Upper lobe of left lung (tissue), 6 donors: ENCODE measurements around the gene GSTO2. TPM values are rescaled to one million over a fixed set of nuclear protein-coding genes. Genes with fewer than 3 reads are reported as not detected.
A peak's percentile ranks its signal among the peaks of the same experiment; 100 is the strongest.

Experiments used
- ATAC-seq, 2 donors: fragments of 200-7000 bp; cut with Tn5 transposase; one replicate each; pipeline ENCODE4 v1.9.1; 2022; ENCODE audit warnings: mild to moderate bottlenecking in 2 of 2, moderate library complexity in 2 of 2; ENCODE audit not compliant: low FRiP score in 2 of 2
- DNase-seq, 2 donors: peaks; one replicate each; pipeline ENCODE4 v3.0.0-alpha.2; 2019 to 2020
- H3K27ac ChIP-seq, 4 donors: fragments of 200-600 bp; sonication (generic); one replicate each; pipeline ENCODE4 v1.5.1; 2016 to 2019
- H3K27me3 ChIP-seq, 4 donors: fragments of 200-600 bp; sonication (generic); one replicate each; pipeline ENCODE4 v1.5.1; 2017 to 2019
- H3K36me3 ChIP-seq, 4 donors: fragments of 200-600 bp; sonication (generic); one replicate each; pipeline ENCODE4 v1.5.1; 2016 to 2019
- H3K4me1 ChIP-seq, 4 donors: fragments of 200-600 bp; sonication (generic); one replicate each; pipeline ENCODE4 v1.5.1; 2018 to 2019
- H3K4me3 ChIP-seq, 4 donors: fragments of 200-600 bp; sonication (generic); one replicate each; pipeline ENCODE4 v1.5.1; 2017 to 2019; ENCODE audit warnings: mild to moderate bottlenecking in 2 of 4, moderate library complexity in 1 of 4
- H3K9me3 ChIP-seq, 4 donors: fragments of 200-600 bp; sonication (generic); one replicate each; pipeline ENCODE4 v1.5.1; 2018 to 2019
- CTCF ChIP-seq, 6 experiments: fragments of 450-650 bp in 4 of 6; fragments of 200-600 bp in 2 of 6; sonication (generic) in 2 of 6; IDR thresholded peaks; one replicate each; pipeline ENCODE4 v1.5.1; 2016 to 2019; ENCODE audit warnings: antibody characterized with exemption in 6 of 6
- EP300 ChIP-seq, 4 donors: sonication (generic); formaldehyde crosslinking; IDR thresholded peaks; one replicate each; pipeline ENCODE4 v1.5.1; 2017; ENCODE audit warnings: antibody characterized with exemption in 4 of 4, control low read depth in 2 of 4
- POLR2A ChIP-seq, 4 donors: fragments of 450-650 bp; IDR thresholded peaks; one replicate each; pipeline ENCODE4 v1.5.1; 2016 to 2017; ENCODE audit warnings: antibody characterized with exemption in 4 of 4, mild to moderate bottlenecking in 2 of 4
- POLR2AphosphoS5 ChIP-seq, 2 donors: sonication (generic); formaldehyde crosslinking; IDR thresholded peaks; one replicate each; pipeline ENCODE4 v1.5.1; 2017; ENCODE audit warnings: antibody characterized with exemption in 2 of 2
- WGBS, 2 donors: methylation state at CpG; one replicate each; pipeline ENCODE4 v1.1.5; 2017 to 2018; 5-methylcytosine and 5-hydroxymethylcytosine counted together
- total RNA-seq, 6 donors: library from RNA; depleted of rRNA in 4 of 6; stranded (reverse); fragments of >200 nt in 4 of 6; gene quantifications; one replicate each; pipeline versions ENCODE4 v1.1.0 to v1.2.1, GENCODE V29; 2016 to 2021
- donor health status: DM: no; HTN: no; CAD: no; lungs with moderate emphysema.
- donor health status: DM: no; HTN: yes; CAD: no; lungs with severe emphysema.

The GSTO2 gene
- total RNA-seq, 6 donors from 2014 or later, result 2.8 to 11.2 (median 7.8) TPM

GRCh38 chr10:104264783-104265182 lies 4.2 kb upstream of the GSTO2 start:
- Histone ChIP-seq H3K9me3 (no peaks in the 10 kb centered on the region), H3K27me3 (no peaks in the 10 kb centered on the region), H3K36me3 (peaks cover 28 to 83% (median 60%) of the 10 kb centered on the region in 4 donors), H3K27ac (no peak overlapping the region), H3K4me1 (peaks cover 26 to 43% (median 31%) of the 10 kb centered on the region in 4 donors), H3K4me3 (no peak overlapping the region)
- TF ChIP-seq POLR2A (IDR thresholded peaks at IDR 0.05) (no peak), CTCF (IDR thresholded peaks at IDR 0.05) (no peak), EP300 (IDR thresholded peaks at IDR 0.05) (no peak), POLR2AphosphoS5 (IDR thresholded peaks at IDR 0.05) (no peak)
- no peak for DNase-seq
- WGBS, 2 donors, result 89 to 96% methylated on average over 5 of the region's 5 CpGs
- no peak for ATAC-seq

DNA sequence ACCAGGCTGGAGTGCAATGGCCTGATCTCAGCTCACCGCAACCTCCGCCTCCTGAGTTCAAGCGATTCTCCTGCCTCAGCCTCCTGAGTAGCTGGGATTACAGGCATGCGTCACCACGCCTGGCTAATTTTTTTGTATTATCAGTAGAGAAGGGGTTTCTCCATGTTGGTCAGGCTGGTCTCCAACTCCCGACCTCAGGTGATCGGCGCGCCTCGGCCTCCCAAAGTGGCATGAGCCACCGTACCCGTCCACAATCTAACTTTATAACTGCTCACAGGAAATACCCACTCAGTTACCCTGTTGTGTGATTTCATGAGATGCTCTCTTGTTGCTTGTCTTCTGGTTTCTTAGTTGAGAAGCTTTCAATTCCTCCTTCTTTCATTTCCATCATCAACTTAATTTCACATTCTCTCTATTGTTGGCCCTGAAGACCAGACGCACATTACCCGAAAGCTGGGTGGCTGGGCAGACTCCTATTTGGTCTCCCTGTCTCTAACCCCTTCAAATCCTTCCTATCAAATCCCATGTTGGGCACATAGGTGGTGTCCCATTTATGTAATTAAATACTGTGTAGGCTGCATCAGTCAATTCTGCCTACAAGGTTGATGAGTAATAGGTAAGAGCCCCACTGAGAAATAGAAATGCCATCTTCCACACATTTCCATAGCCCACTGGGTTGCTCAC lies 1.1 kb upstream of the GSTO2 start:
- no peak for TF ChIP-seq POLR2A (IDR thresholded peaks at IDR 0.05)
- no peak for TF ChIP-seq CTCF (IDR thresholded peaks at IDR 0.05)
- no peak for TF ChIP-seq EP300 (IDR thresholded peaks at IDR 0.05)
- TF ChIP-seq POLR2AphosphoS5 (IDR thresholded peaks at IDR 0.05), result no peak
- WGBS, 2 donors, result 86 to 91% methylated on average over 14 of the region's 14 CpGs
- ATAC-seq (no peak), DNase-seq (peak in 1 of 2 donors; percentile 62)
- H3K9me3 ChIP-seq, result no peaks in the 10 kb centered on the region
- peak overlapping the region; percentile 71 to 84 (median 80) for H3K4me3 ChIP-seq
- no peaks in the 10 kb centered on the region for H3K27me3 ChIP-seq
- peaks cover 8 to 16% (median 12%) of the 10 kb centered on the region in 4 donors for H3K4me1 ChIP-seq
- peaks cover 14 to 53% (median 37%) of the 10 kb centered on the region in 4 donors for H3K36me3 ChIP-seq
- peak overlapping the region; percentile 86 to 94 (median 90) for H3K27ac ChIP-seq

- peak overlapping the region; percentile 71 to 84 (median 80) for H3K4me3 ChIP-seq
- H3K36me3 ChIP-seq, result peaks cover 14 to 48% (median 34%) of the 10 kb centered on the region in 4 donors
- peak overlapping the region; percentile 86 to 94 (median 90) for H3K27ac ChIP-seq
- ATAC-seq (no peak), DNase-seq (no peak)
- no peaks in the 10 kb centered on the region for H3K27me3 ChIP-seq
- peaks cover 8 to 16% (median 12%) of the 10 kb centered on the region in 4 donors for H3K4me1 ChIP-seq
- TF ChIP-seq POLR2AphosphoS5 (IDR thresholded peaks at IDR 0.05), result no peak
- no peak for TF ChIP-seq EP300 (IDR thresholded peaks at IDR 0.05)
- peak in 1 of 4 donors; percentile 33 for TF ChIP-seq POLR2A (IDR thresholded peaks at IDR 0.05)
- no peak for TF ChIP-seq CTCF (IDR thresholded peaks at IDR 0.05)
- H3K9me3 ChIP-seq, result no peaks in the 10 kb centered on the region
- 12% methylated on average over 10 of the region's 10 CpGs for WGBS, 2 donors
Observed at GRCh38 chr10:104268405-104268712, 625 bp upstream of the GSTO2 start.

DNA sequence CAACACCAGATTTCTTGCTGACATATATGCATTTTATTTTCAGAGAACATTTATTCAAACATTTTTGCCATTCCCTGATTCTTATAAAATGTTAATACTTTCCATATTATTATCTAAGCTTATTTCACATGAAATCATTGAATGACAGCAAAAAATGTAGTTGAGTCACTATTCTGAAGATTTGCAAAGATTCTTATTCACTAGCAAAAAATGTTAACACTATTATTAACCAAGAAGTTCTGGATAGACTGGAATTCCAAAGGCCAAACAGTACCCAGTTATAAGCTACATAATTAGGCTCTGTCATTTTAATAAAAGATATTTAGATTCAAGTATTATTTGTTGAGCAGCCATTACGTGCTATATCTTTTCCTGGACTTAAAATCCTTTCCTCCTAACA lies 4.3 kb downstream of the GSTO2 start:
- Histone ChIP-seq H3K4me3 (no peak overlapping the region), H3K4me1 (peaks cover 5 to 16% (median 8%) of the 10 kb centered on the region in 4 donors), H3K27ac (no peak overlapping the region), H3K36me3 (no peaks in the 10 kb centered on the region), H3K9me3 (no peaks in the 10 kb centered on the region), H3K27me3 (no peaks in the 10 kb centered on the region)
- no peak for TF ChIP-seq POLR2A (IDR thresholded peaks at IDR 0.05)
- TF ChIP-seq CTCF (IDR thresholded peaks at IDR 0.05), result no peak
- TF ChIP-seq EP300 (IDR thresholded peaks at IDR 0.05), result no peak
- no peak for TF ChIP-seq POLR2AphosphoS5 (IDR thresholded peaks at IDR 0.05)
- no peak for DNase-seq
- ATAC-seq, result no peak
- 91 to 93% methylated on average over 1 of the region's 1 CpG for WGBS, 2 donors
